HEK293T (cell line): Measurements from ENCODE around the gene KIAA1217.

ENCODE experiments used
- ARNT ChIP-seq: fragments of 450-650 bp; IDR thresholded peaks from 2 replicates; pipeline ENCODE4 v1.6.1; 2017; ENCODE audit warnings: mild to moderate bottlenecking
- BHLHE40 ChIP-seq: fragments of 450-650 bp; IDR thresholded peaks from 2 replicates; pipeline ENCODE4 v1.6.1; 2016; ENCODE audit warnings: mild to moderate bottlenecking, moderate library complexity, borderline replicate concordance
- CTBP1 ChIP-seq: fragments of 450-650 bp; IDR thresholded peaks from 2 replicates; pipeline ENCODE4 v1.6.1; 2016; ENCODE audit warnings: borderline replicate concordance
- ELF4 ChIP-seq: fragments of 450-650 bp; IDR thresholded peaks from 2 replicates; pipeline ENCODE4 v1.6.1; 2017; ENCODE audit warnings: antibody characterized with exemption
- FOXA1 ChIP-seq: fragments of 450-650 bp; IDR thresholded peaks from 2 replicates; pipeline ENCODE4 v1.6.1; 2016; ENCODE audit warnings: mild to moderate bottlenecking
- FOXK2 ChIP-seq: fragments of 450-650 bp; IDR thresholded peaks from 2 replicates; pipeline ENCODE4 v1.6.1; 2016; ENCODE audit warnings: mild to moderate bottlenecking
- FOXM1 ChIP-seq: fragments of 450-650 bp; IDR thresholded peaks from 2 replicates; pipeline ENCODE4 v1.6.1; 2017; ENCODE audit warnings: mild to moderate bottlenecking, borderline replicate concordance
- HDGF ChIP-seq: fragments of 450-650 bp; IDR thresholded peaks from 2 replicates; pipeline ENCODE4 v1.6.1; 2017; ENCODE audit warnings: antibody characterized with exemption, borderline replicate concordance
- L3MBTL2 ChIP-seq: fragments of 450-650 bp; conservative IDR thresholded peaks from 2 replicates; pipeline ENCODE4 v1.6.1; 2016; ENCODE audit warnings: mild to moderate bottlenecking
- NFRKB ChIP-seq: fragments of 450-650 bp; IDR thresholded peaks from 2 replicates; pipeline ENCODE4 v1.6.1; 2016; ENCODE audit warnings: mild to moderate bottlenecking, moderate library complexity
- PKNOX1 ChIP-seq: fragments of 450-650 bp; IDR thresholded peaks from 2 replicates; pipeline ENCODE4 v1.6.1; 2016
- SP1 ChIP-seq: fragments of 450-650 bp; IDR thresholded peaks from 2 replicates; pipeline ENCODE4 v1.6.1; 2017
- SUZ12 ChIP-seq: fragments of 450-650 bp; IDR thresholded peaks from 2 replicates; pipeline ENCODE4 v1.6.1; 2016; ENCODE audit warnings: mild to moderate bottlenecking
- TARDBP ChIP-seq: fragments of 450-650 bp; IDR thresholded peaks from 2 replicates; pipeline ENCODE4 v1.6.1; 2016

DNA sequence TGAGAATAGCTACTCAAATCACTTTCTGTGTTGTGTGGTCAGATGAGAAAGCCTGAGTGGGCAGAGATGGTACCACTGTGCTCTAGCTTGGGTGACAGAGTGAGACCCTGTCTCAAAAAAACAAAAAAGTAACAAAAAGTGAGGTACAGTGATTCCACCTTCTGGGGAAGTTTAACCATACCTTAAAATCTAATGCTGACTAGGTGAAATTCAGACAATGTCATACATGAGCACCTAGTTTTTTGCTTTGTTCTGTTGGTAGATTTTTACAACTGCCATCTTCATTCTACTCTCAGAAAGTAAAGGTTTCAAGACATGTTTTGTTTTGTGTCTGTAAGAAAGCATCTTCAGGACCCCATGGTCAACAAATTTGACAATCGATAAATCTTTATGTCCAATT lies 370.5 kb downstream of the KIAA1217 start:
- TF ChIP-seq FOXA1: no peak
- no peak for TF ChIP-seq ELF4
- TF ChIP-seq BHLHE40: no peak
- no peak for TF ChIP-seq SUZ12
- no peak for TF ChIP-seq SP1
- TF ChIP-seq FOXM1: no peak
- no peak for TF ChIP-seq ARNT
- TF ChIP-seq NFRKB: no peak
- TF ChIP-seq HDGF: no peak
- no peak for TF ChIP-seq FOXK2
- no peak for TF ChIP-seq PKNOX1
- TF ChIP-seq TARDBP: no peak
- TF ChIP-seq L3MBTL2: no peak
- TF ChIP-seq CTBP1: no peak
